ENCODE results near the gene EIF3K. TPM values are rescaled to one million over a fixed set of nuclear protein-coding genes. Genes with fewer than 3 reads are reported as not detected.

The EIF3K gene
- total RNA-seq, 2 donors from 2014 or later, result 237 to 302 TPM

- Histone ChIP-seq H3K36me3 (peaks cover 35% of the 10 kb centered on the region), H3K9me3 (no peaks in the 10 kb centered on the region), H3K27ac (no peak overlapping the region), H3K4me1 (ENCODE audit: control insufficient read depth in 1 of 2, low read depth in 2 of 2) (peaks cover 0 to 8% of the 10 kb centered on the region in 2 donors), H3K4me3 (no peak overlapping the region), H3K27me3 (replicated peaks; ENCODE audit: insufficient read depth) (no peaks in the 10 kb centered on the region)
- no peak for TF ChIP-seq CTCF (IDR thresholded peaks at IDR 0.05)
- no peak for ATAC-seq (ENCODE audit: insufficient number of reproducible peaks, low FRiP score, low read depth)
- no peak for DNase-seq (ENCODE audit: low spot score)
These were observed 13.7 kb downstream of the EIF3K start for GRCh38 chr19:38632476-38633213.

GRCh38 chr19:38634757-38635482 lies 15.9 kb downstream of the EIF3K start:
- peaks cover 23% of the 10 kb centered on the region for H3K36me3 ChIP-seq
- DNase-seq (ENCODE audit: low spot score), result no peak
- peaks cover 0 to 8% of the 10 kb centered on the region in 2 donors for H3K4me1 ChIP-seq (ENCODE audit: control insufficient read depth in 1 of 2, low read depth in 2 of 2)
- H3K27ac ChIP-seq, result no peak overlapping the region
- no peak for ATAC-seq (ENCODE audit: insufficient number of reproducible peaks, low FRiP score, low read depth)
- TF ChIP-seq CTCF (IDR thresholded peaks at IDR 0.05), result peak; percentile 94
- H3K4me3 ChIP-seq, result no peak overlapping the region
- no peaks in the 10 kb centered on the region for H3K9me3 ChIP-seq
- no peaks in the 10 kb centered on the region for H3K27me3 ChIP-seq (replicated peaks; ENCODE audit: insufficient read depth)

- DNase-seq (ENCODE audit: low spot score), result no peak
- peaks cover 18% of the 10 kb centered on the region for H3K36me3 ChIP-seq
- no peak for ATAC-seq (ENCODE audit: insufficient number of reproducible peaks, low FRiP score, low read depth)
- no peaks in the 10 kb centered on the region for H3K9me3 ChIP-seq
- no peaks in the 10 kb centered on the region for H3K27me3 ChIP-seq (replicated peaks; ENCODE audit: insufficient read depth)
- TF ChIP-seq CTCF (IDR thresholded peaks at IDR 0.05), result no peak
- H3K4me1 ChIP-seq (ENCODE audit: control insufficient read depth in 1 of 2, low read depth in 2 of 2), result peaks cover 0 to 8% of the 10 kb centered on the region in 2 donors
- H3K4me3 ChIP-seq, result no peak overlapping the region
- H3K27ac ChIP-seq, result no peak overlapping the region
These were observed 16.8 kb downstream of the EIF3K start for GRCh38 chr19:38635483-38636399.

- Histone ChIP-seq H3K27ac (no peak overlapping the region), H3K9me3 (no peaks in the 10 kb centered on the region), H3K27me3 (replicated peaks; ENCODE audit: insufficient read depth) (no peaks in the 10 kb centered on the region), H3K36me3 (peaks cover 7% of the 10 kb centered on the region), H3K4me1 (ENCODE audit: control insufficient read depth in 1 of 2, low read depth in 2 of 2) (peaks cover 0 to 8% of the 10 kb centered on the region in 2 donors), H3K4me3 (no peak overlapping the region)
- ATAC-seq (ENCODE audit: insufficient number of reproducible peaks, low FRiP score, low read depth) (no peak), DNase-seq (ENCODE audit: low spot score) (no peak)
- no peak for TF ChIP-seq CTCF (IDR thresholded peaks at IDR 0.05)
These were observed 19.5 kb downstream of the EIF3K start for GRCh38 chr19:38638461-38638860.

Measured in thoracic aorta (tissue), 2 donors.